HG03432 (cell line): Measurements from ENCODE around the gene GPC2.
A peak's percentile ranks its signal among the peaks of the same experiment; 100 is the strongest.

Experiments used
- ATAC-seq: cut with Tn5 transposase; IDR thresholded peaks from one replicate; pipeline ENCODE4 v1.9.1; 2021; ENCODE audit warnings: mild to moderate bottlenecking, moderate library complexity; ENCODE audit not compliant: unreplicated experiment

GPC2 gene

GRCh38 chr7:100126239-100126930 lies 50.8 kb downstream of the GPC2 start:
- ATAC-seq, result peak; percentile 23

GRCh38 chr7:100124301-100125230 lies 52.6 kb downstream of the GPC2 start:
- ATAC-seq, result no peak

GRCh38 chr7:100122568-100122967 lies 54.6 kb downstream of the GPC2 start:
- ATAC-seq, result no peak

- ATAC-seq, result no peak
Observed at GRCh38 chr7:100122067-100122466, 55.1 kb downstream of the GPC2 start.

GRCh38 chr7:100120733-100121036 lies 56.5 kb downstream of the GPC2 start:
- ATAC-seq, result no peak

GRCh38 chr7:100119970-100120732 lies 57.0 kb downstream of the GPC2 start:
- peak; percentile 32 for ATAC-seq
